Measurements from ENCODE around the gene MESP1.

GRCh38 chr15:89785774-89786140 is 34.7 kb upstream of the MESP1 start:
- TF ChIP-seq CTCF (IDR thresholded peaks at IDR 0.05) (no peak), POLR2A (IDR thresholded peaks at IDR 0.05) (no peak)

All from right lobe of liver (tissue), 4 donors.